ENCODE data around the gene EIF4G2.

DNA sequence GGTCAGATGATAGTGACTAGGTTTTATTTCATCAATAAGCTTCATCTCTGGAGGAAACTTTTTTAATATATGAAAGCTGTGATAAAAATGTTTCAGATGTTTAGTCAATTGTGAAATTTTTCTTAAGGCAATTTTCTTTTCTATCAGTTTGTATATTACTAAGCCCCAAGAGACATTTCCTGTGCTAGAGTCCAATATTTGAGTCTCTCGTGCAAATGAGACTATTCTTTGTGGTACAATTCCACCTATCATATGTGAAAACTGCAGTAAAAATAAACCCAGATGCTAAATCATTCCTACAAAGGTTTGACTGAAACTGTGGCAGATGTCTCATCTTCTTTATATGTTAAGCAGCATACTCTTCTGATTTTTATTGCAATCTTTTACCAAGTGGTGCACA is 29.6 kb downstream of the EIF4G2 start:
- TF ChIP-seq YY1 (IDR thresholded peaks at IDR 0.05; ENCODE audit: insufficient read depth, insufficient read length) (no peak), ZNF274 (IDR thresholded peaks at IDR 0.05; ENCODE audit: low read depth, low read length) (no peak), SUZ12 (IDR thresholded peaks at IDR 0.05; ENCODE audit: extremely low read depth, insufficient read depth, insufficient read length) (no peak)
